Embryonic facial prominence (tissue), 1 donor: ENCODE results near the gene FLACC1.
"Not testable (repeated sequence)": the region's sequence is repeated elsewhere in the genome, so short reads cannot be mapped to it uniquely, and the experiment has no call there.

ENCODE experiments used
- DNase-seq: peaks from one replicate; pipeline ENCODE4 v3.0.0-alpha.2; 2016; ENCODE audit errors: extremely low spot score

The FLACC1 gene

GRCh38 chr2:201357221-201357620 is at the start of gene FLACC1:
TSS of gene FLACC1 (minus strand) at chr2:201357345. CDS start at chr2:201351404, 5,941 bp downstream.
- peak; percentile 39 for DNase-seq

GRCh38 chr2:201406077-201406662 is 49.0 kb upstream of the FLACC1 start:
- no peak for DNase-seq

GRCh38 chr2:201404699-201405280 is 47.6 kb upstream of the FLACC1 start:
- DNase-seq, result no peak

GRCh38 chr2:201403880-201404279 is 46.7 kb upstream of the FLACC1 start:
- DNase-seq, result no peak

GRCh38 chr2:201402651-201403562 is 45.8 kb upstream of the FLACC1 start:
- no peak for DNase-seq

GRCh38 chr2:201401815-201402214 is 44.7 kb upstream of the FLACC1 start:
- DNase-seq, result no peak

GRCh38 chr2:201396595-201396994 is 39.5 kb upstream of the FLACC1 start:
- no peak for DNase-seq

- DNase-seq, result no peak
These were observed 26.0 kb upstream of the FLACC1 start for GRCh38 chr2:201383136-201383535.

- no peak for DNase-seq
These were observed 21.6 kb upstream of the FLACC1 start for GRCh38 chr2:201378496-201379397.

- DNase-seq, result no peak
These were observed 20.1 kb upstream of the FLACC1 start for GRCh38 chr2:201377218-201377617.

GRCh38 chr2:201369775-201370174 is 12.6 kb upstream of the FLACC1 start:
- no peak for DNase-seq

GRCh38 chr2:201369318-201369717 is 12.2 kb upstream of the FLACC1 start:
- DNase-seq, result not testable (repeated sequence)

- DNase-seq, result no peak
These were observed 9.0 kb upstream of the FLACC1 start for GRCh38 chr2:201366146-201366545.

GRCh38 chr2:201363857-201364560 is 6.9 kb upstream of the FLACC1 start:
- DNase-seq, result no peak

GRCh38 chr2:201362396-201362795 is 5.3 kb upstream of the FLACC1 start:
- DNase-seq, result no peak

- no peak for DNase-seq
These were observed 4.1 kb upstream of the FLACC1 start for GRCh38 chr2:201361078-201361733.

GRCh38 chr2:201360256-201360655 is 3.1 kb upstream of the FLACC1 start:
- no peak for DNase-seq

- no peak for DNase-seq
These were observed 1.5 kb upstream of the FLACC1 start for GRCh38 chr2:201358684-201359083.

GRCh38 chr2:201353116-201353515 is 4.0 kb downstream of the FLACC1 start:
- no peak for DNase-seq

- DNase-seq, result no peak
These were observed 6.3 kb downstream of the FLACC1 start for GRCh38 chr2:201350879-201351278.

GRCh38 chr2:201349601-201350000 is 7.5 kb downstream of the FLACC1 start:
- DNase-seq, result no peak
